OCI-LY1 (cell line): Measurements from ENCODE around the gene TRIM59.

Experiments used
- EZH2 ChIP-seq: fragments of 200-600 bp; sonication (generic), shearing (Covaris generic); IDR thresholded peaks from 2 replicates; pipeline ENCODE4 v1.8.0; 2017; ENCODE audit warnings: borderline replicate concordance, mixed run types, mild to moderate bottlenecking, antibody characterized with exemption, low read length, moderate library complexity, mixed read lengths
- TF ChIP-seq, protein P1 (sequence below): fragments of 200-600 bp; sonication (generic), shearing (Covaris generic); IDR thresholded peaks from 2 replicates; pipeline ENCODE4 v1.5.1; 2017; ENCODE audit warnings: mild to moderate bottlenecking, antibody characterized with exemption, low read length, moderate library complexity, mixed read lengths

DNA sequence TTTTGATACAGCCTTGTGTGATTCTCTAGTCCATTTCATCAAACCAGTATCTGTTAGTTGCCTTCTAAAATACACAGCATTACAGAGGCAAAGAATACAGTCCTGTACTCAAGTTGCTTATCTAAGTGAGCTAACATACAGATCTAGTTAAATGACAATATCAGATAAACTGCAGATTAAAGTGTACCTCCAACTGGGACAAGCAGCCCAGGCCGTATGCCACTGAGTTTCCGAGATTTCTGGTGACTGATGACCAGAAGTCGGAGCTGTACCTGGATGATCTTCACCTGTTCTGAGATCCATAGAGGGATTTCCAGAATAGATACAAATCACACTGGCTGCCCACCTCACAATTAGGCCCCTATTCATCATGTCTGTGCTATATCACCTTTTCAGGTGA, 6.3 kb upstream of the TRIM59 start:
- TF ChIP-seq, protein P1, sequence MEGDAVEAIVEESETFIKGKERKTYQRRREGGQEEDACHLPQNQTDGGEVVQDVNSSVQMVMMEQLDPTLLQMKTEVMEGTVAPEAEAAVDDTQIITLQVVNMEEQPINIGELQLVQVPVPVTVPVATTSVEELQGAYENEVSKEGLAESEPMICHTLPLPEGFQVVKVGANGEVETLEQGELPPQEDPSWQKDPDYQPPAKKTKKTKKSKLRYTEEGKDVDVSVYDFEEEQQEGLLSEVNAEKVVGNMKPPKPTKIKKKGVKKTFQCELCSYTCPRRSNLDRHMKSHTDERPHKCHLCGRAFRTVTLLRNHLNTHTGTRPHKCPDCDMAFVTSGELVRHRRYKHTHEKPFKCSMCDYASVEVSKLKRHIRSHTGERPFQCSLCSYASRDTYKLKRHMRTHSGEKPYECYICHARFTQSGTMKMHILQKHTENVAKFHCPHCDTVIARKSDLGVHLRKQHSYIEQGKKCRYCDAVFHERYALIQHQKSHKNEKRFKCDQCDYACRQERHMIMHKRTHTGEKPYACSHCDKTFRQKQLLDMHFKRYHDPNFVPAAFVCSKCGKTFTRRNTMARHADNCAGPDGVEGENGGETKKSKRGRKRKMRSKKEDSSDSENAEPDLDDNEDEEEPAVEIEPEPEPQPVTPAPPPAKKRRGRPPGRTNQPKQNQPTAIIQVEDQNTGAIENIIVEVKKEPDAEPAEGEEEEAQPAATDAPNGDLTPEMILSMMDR: no peak
- TF ChIP-seq EZH2: no peak
